Stimulated activated CD4-positive, alpha-beta T cell treated with anti-CD3 and anti-CD28 coated beads, Interleukin-4, amount 100 ng/mL, for 4 hours (primary cell): ENCODE data around the gene ISOC2.
A peak's percentile ranks its signal among the peaks of the same experiment; 100 is the strongest.

ENCODE experiments used
- DNase-seq, 2 experiments: peaks; one replicate each; pipeline ENCODE4 v3.0.0-alpha.2; 2020

The ISOC2 gene

GRCh38 chr19:55489711-55490477 lies 28.5 kb upstream of the ISOC2 start:
- DNase-seq: no peak

GRCh38 chr19:55488986-55489710 lies 27.7 kb upstream of the ISOC2 start:
- no peak for DNase-seq

GRCh38 chr19:55487924-55488687 lies 26.7 kb upstream of the ISOC2 start, which contains the start of gene SSC5D:
Gene SSC5D (plus strand): TSS chr19:55488436. CDS start chr19:55488590, 154 bp downstream.
- no peak for DNase-seq

- peak; percentile 47 to 65 for DNase-seq
Measured at GRCh38 chr19:55486971-55487923, 25.8 kb upstream of the ISOC2 start.

DNA sequence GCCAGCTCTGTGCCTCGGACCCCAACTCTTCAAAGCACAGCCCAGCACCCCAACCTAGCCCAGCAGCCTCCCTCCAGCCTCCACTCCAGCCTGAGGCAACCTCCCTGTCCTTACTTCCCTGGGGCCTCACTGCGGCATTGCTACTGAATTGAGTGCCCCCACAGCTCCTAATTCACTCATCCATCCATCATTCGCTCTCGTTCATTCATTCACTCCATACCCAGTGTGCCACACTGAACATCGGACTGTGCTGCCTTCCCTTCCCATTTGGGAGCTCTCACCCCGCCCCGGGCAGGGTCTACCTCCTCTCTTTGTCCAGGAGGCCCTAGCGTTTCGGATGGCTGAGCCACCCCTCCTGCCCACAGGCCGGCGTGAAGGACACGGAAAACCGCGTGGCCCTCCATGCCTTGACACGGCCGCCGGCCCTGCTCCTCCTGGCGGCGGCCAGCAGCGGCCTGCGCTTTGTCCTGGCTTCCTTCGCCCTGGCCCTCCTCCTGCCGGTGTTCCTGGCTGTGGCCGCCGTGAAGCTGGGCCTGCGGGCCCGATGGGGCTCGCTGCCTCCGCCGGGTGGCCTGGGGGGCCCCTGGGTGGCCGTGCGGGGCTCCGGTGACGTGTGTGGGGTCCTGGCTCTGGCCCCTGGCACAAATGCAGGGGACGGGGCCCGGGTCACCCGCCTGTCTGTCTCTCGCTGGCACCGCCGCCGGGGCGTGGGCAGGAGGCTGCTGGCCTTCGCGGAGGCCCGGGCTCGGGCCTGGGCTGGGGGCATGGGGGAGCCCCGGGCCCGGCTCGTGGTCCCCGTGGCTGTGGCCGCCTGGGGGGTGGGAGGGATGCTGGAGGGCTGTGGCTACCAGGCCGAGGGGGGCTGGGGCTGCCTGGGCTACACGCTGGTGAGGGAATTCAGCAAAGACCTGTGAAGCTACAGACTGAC lies 24.9 kb upstream of the ISOC2 start:
- no peak for DNase-seq

DNA sequence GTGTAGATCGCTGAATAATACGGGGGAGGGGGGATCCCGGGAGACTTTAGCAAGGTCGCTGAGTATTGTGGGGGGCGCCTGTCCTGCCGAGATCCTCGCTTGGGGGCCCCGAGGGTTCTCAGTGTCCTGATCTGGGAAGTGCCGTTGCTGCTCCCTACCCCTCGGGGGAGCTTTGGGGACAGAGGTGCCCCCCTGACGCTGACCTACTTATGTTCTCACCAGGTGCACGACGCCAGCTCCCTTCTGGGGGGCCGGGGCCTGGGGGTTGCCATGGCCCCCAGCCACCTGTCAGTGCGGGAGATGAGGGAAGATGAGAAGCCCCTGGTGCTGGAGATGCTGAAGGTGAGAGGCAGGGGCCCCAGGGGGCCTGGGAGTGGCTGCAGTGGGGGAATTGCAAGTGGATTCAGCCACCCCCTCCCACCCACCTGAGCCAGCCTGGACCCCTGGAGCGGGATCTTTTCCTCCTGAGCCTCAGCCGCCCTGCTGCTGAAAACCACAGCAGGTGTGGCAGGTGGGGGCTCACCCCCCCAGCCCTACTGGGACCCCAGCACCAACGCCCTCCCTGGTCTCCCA lies 24.1 kb upstream of the ISOC2 start:
- DNase-seq: no peak

DNA sequence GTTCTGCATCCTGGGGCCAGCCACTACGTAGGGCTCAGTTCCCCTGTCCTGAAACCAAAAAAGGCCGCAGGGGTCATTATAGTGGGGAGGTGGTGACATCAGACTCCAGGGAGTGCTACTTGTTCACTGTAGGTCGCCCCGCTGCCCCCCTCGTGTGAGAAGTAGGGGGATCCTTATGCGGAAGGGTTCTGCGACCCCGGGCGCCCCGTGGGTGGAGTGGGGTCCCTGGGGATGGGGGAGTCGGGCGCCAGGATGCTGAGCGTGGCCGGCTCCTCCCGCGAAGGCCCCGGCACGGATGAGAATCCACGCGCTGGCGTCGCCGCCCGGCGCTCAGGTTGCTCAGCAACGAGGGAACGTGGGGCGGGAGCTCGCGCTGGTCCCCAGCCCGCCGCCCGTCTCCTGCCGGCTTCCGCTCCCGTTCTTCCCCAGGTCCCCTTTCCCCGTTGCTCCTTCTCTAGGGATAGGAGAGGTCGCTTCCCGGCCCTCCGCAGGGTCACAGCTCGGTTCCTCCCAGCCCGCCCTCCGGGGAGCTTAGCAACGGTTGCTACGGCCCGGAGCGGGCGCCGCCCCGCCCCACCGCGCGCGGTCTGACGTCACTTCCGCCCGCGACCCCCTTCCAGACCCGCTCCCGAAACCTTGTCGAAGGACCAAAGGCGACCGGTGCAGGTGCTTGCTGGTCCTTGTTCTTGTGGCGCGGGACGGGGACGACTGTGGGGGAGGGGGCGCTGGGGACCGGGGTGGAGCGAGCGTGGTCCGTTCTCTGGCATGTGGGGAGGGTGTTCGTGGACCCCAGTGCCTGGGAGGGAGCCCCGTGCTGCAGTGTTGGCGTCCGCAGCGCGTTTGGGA lies 23.4 kb upstream of the ISOC2 start, which contains the start of gene NAT14:
TSS of gene NAT14 (plus strand) at position 596 of the 846 bp plus-strand sequence. CDS start 521 bp downstream, outside the sequence.
- DNase-seq: peak; percentile 50 to 69

DNA sequence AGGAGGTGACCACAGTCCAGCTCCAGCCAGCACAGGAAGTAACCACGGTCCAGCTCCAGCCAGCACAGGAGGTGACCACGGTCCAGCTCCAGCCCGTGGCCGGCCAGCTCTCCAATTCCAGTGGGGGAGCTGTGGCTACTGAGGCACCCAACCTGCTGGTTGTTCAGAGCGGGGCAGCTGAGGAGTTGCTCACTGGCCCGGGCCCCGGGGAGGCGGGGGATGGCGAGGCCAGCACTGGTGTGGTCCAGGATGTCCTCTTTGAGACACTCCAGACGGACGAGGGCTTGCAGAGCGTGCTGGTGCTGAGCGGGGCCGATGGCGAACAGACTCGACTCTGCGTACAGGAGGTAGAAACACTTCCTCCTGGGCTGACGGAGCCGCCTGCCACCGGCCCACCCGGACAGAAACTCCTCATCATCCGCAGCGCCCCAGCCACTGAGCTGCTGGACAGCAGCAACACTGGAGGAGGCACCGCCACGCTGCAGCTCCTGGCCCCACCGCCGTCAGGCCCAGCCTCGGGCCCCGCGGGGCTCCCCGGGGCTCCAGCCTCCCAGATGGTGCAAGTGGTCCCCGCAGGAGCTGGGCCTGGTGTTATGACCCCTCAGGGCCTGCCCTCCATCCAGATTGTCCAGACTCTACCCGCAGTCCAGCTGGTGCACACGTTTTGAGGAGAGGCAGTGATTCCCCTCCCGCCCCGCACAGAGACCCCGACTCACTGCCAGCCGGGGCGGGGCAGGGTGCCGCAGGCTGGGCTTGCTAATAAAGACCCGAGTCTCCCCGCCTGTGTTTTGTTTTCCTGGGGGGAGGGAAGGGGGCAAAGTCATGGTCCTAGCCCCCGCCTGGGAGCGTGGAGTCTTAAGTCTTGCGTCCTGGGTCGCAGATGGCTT lies 22.5 kb upstream of the ISOC2 start:
- no peak for DNase-seq

GRCh38 chr19:55482967-55483705 lies 21.7 kb upstream of the ISOC2 start:
- DNase-seq: no peak

DNA sequence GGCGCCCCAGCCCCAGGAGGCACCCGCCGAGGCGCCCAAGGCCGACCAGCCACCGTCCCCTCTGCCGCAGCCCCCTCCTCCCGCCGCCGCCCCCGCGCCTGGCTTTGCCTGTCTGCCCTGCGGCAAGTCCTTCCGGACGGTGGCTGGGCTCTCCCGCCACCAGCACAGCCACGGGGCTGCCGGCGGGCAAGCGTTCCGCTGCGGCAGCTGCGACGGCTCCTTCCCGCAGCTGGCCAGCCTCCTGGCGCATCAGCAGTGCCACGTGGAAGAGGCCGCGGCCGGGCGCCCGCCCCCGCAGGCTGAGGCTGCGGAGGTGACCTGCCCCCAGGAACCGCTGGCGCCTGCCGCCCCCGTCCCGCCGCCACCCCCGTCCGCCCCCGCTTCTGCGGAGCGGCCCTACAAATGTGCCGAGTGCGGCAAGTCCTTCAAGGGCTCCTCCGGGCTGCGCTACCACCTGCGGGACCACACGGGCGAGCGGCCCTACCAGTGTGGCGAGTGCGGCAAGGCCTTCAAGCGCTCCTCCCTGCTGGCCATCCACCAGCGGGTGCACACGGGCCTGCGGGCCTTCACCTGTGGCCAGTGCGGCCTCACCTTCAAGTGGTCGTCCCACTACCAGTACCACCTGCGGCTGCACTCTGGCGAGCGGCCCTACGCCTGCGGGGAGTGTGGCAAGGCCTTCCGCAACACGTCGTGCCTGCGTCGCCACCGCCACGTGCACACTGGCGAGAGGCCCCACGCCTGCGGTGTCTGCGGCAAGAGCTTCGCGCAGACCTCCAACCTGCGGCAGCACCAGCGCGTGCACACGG lies 20.9 kb upstream of the ISOC2 start:
- DNase-seq: no peak

- DNase-seq: no peak
Measured at GRCh38 chr19:55481794-55482155, 20.3 kb upstream of the ISOC2 start.

DNA sequence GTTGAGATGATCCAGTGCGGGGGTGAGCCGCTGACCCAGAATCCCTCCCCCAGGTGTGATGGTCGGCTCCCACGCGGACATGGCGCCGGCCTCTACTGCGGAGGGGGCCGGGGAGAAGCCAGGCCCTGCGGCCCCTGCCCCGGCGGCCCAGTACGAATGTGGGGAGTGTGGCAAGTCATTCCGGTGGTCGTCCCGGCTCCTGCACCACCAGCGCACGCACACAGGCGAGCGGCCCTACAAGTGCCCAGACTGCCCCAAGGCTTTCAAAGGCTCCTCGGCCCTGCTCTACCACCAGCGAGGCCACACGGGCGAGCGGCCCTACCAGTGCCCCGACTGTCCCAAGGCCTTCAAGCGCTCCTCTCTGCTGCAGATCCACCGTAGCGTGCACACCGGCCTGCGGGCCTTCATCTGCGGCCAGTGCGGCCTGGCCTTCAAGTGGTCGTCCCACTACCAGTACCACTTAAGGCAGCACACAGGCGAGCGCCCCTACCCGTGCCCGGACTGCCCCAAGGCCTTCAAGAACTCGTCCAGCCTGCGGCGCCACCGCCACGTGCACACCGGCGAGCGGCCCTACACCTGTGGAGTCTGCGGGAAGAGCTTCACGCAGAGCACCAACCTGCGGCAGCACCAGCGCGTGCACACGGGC lies 19.8 kb upstream of the ISOC2 start:
- DNase-seq: no peak

GRCh38 chr19:55479451-55480230 lies 18.2 kb upstream of the ISOC2 start:
- DNase-seq: no peak

DNA sequence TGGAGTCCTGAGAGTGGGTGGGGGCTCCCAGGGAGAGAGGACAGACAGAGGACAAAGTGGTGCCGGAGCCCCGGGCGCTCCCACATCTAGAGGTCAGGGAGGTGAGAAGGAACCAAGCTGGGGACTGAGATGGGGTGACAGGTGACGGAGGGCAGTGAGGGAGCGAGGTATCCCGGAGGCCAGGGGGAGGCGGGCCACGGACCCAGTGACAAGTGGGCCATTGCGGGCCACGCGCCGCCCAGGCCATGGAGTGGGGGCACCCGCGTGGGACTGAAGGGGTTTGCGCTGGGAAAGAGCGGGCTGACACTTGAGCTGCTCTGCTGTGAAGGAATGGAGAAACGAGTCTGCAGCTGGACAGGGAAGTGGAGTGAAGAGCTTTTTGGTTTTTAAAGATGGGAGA lies 17.6 kb upstream of the ISOC2 start:
- DNase-seq: no peak

DNA sequence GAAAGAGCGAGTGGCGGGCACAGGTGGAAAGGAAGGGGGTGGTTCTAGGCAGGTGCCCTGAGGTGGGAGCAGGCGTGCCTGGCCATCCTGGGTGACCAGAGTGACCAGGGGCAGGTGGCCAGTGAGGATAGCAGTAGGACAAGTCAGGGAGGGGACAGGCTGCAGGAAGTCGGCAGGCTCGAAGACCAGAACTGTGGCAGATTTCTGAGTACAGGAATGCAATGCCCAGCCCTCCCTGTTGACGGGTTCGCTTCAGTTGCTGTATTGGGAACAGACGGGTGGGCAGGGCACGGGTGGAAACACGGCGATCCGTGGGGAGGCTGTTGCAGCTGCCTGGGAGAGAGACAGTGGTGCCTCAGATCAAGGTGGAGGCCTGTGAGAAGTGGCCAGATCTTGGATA lies 16.9 kb upstream of the ISOC2 start:
- no peak for DNase-seq

DNA sequence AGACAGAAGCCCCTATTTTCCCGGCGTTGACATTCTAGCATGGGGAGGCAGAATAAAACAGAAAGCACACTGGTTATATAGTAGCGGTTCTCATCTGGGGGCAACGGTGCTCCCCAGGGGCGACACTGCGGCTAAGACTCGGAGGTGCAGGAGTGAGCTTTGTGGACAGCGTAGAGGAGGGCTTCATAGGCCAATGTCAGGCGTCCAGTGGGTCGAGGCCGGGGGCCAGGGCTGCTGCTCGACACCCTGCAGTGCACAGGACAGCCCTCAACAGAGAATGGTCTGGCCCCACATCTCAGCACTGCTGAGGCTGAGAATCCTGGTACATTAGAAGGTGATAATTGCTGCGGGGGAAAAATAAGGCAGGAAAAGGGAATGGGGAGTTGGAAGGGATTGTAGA lies 16.5 kb upstream of the ISOC2 start:
- no peak for DNase-seq
